Right lobe of liver (tissue), 6 donors: ENCODE data around the gene CDH2. TPM values are rescaled to one million over a fixed set of nuclear protein-coding genes. Genes with fewer than 3 reads are reported as not detected.

Experiments
- ATAC-seq, 4 donors: fragments of 200-7000 bp; cut with Tn5 transposase; one replicate each; pipeline ENCODE4 v1.9.1; 2020; ENCODE audit warnings: mild to moderate bottlenecking in 4 of 4, moderate library complexity in 4 of 4
- DNase-seq, 3 donors: peaks; one replicate each; pipeline ENCODE4 v3.0.0-alpha.2; 2020
- H3K27ac ChIP-seq, 3 donors: fragments of 200-600 bp; one replicate each; pipeline ENCODE4 v1.8.0; 2022
- H3K27me3 ChIP-seq, 2 donors: fragments of 200-600 bp; one replicate each; pipeline ENCODE4 v1.8.0; 2022
- H3K36me3 ChIP-seq, 4 donors: fragments of 200-600 bp; sonication (generic) in 1 of 4; one replicate each; pipeline versions ENCODE4 v1.5.1 to v1.8.0; 2017 to 2022; ENCODE audit warnings: control low read depth in 1 of 4
- H3K4me1 ChIP-seq, 4 donors: fragments of 200-600 bp; sonication (generic) in 1 of 4; one replicate each; pipeline versions ENCODE4 v1.5.1 to v1.8.0; 2017 to 2022; ENCODE audit warnings: control low read depth in 1 of 4
- H3K4me3 ChIP-seq, 3 donors: fragments of 200-600 bp; one replicate each; pipeline ENCODE4 v1.8.0; 2022
- H3K9me3 ChIP-seq, 4 donors: fragments of 200-600 bp; sonication (generic) in 1 of 4; one replicate each; pipeline versions ENCODE4 v1.5.1 to v1.8.0; 2017 to 2022; ENCODE audit warnings: control low read depth in 1 of 4
- POLR2A ChIP-seq: fragments of 450-650 bp; IDR thresholded peaks from one replicate; pipeline ENCODE4 v1.6.1; 2017; ENCODE audit warnings: antibody characterized with exemption, mild to moderate bottlenecking
- WGBS: methylation state at CpG from one replicate; pipeline ENCODE4 v1.1.6; 2018; ENCODE audit warnings: low coverage, low lambda C conversion rate; ENCODE audit not compliant: insufficient coverage; ENCODE audit errors: missing lambda C conversion rate; 5-methylcytosine and 5-hydroxymethylcytosine counted together
- intact Hi-C, 2 donors: fragments of 100-400 bp; cut with DNase I; formaldehyde crosslinking; loops; one replicate each; pipeline versions ENCODE4 v1.11.2 to v1.14.1; 2022
- total RNA-seq, 6 experiments: library from RNA; depleted of rRNA in 2 of 6; stranded (reverse); fragments of >200 nt in 2 of 6; fragmentation: NEBNext Ultra II Directional in 3 of 6; extraction: Animal tissue kit (Norgen Biotek cat#: 25700) in 3 of 6; gene quantifications; one replicate each; pipeline versions ENCODE4 v1.1.0 to v1.2.4, GENCODE V29; 2016 to 2023
- TF ChIP-seq, protein P1 (sequence below), 4 donors: fragments of 200-600 bp in 3 of 4; fragments of 450-650 bp in 1 of 4; IDR thresholded peaks; one replicate each; pipeline versions ENCODE4 v1.5.1 to v1.8.0; 2016 to 2022; ENCODE audit warnings: antibody characterized with exemption in 4 of 4, mild to moderate bottlenecking in 2 of 4
- donor health status: DM: no; HTN: yes; CAD: no.
- donor health status: DM: no; HTN: no; CAD: no.
- donor health status: DM: no; HTN: no; CAD: no.
- donor health status: DM: no; HTN: yes; CAD: no.
- donor health status: DM: no; HTN: yes; CAD: no.

Gene CDH2
- total RNA-seq, 6 experiments from 2014 or later, result 32.3 to 46.8 (median 35.8) TPM

DNA sequence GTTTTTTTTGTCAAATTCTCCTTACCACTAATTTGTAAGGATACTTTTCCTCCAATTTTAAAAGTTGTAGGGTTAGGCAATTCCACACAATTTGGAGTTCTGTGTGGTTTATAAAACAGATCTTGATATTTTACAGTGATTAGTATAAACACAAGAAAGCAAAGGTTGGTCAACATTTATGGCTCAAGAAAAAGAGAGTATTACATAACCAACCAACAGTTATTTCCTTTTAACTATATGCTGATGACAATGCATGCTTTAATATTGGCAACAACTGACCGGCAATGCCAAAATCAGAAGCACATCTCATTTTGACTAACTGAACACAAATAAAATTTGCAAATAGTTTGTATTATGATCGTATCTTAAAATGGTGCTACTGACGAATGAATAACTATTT is 137.2 kb downstream of the CDH2 start:
- H3K4me1 ChIP-seq, result peaks cover 0 to 21% (median 3%) of the 10 kb centered on the region in 4 donors
- intact Hi-C loops, result no loop called here

DNA sequence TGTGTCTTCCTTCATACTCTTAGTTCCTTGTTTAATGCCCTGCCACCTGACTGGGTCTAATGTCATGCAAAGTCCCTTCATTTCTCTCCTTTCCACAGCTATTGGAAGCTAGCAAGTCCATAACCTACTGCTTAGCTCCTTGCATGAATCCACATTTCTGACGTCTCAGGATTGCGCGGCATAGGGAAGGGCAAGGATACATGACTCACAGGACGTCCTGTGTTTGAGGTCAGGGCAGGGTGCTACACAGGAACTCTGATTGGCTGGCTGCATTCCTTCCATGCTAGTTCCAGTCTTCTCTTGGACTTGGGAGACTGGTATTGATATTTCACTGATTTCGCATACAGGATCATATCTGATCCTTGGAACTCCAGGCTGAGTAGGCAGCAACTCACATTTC is 137.9 kb downstream of the CDH2 start:
- intact Hi-C loops, result no loop called here
- ATAC-seq (peak; percentile 18 to 78 (median 49)), DNase-seq (no peak)
- Histone ChIP-seq H3K9me3 (no peaks in the 10 kb centered on the region), H3K36me3 (no peaks in the 10 kb centered on the region), H3K4me3 (no peak overlapping the region), H3K27ac (no peak overlapping the region), H3K27me3 (no peaks in the 10 kb centered on the region), H3K4me1 (peaks cover 0 to 18% (median under 1%) of the 10 kb centered on the region in 4 donors)
- WGBS, result 60% methylated on average over 5 of the region's 5 CpGs
- TF ChIP-seq, protein P1, sequence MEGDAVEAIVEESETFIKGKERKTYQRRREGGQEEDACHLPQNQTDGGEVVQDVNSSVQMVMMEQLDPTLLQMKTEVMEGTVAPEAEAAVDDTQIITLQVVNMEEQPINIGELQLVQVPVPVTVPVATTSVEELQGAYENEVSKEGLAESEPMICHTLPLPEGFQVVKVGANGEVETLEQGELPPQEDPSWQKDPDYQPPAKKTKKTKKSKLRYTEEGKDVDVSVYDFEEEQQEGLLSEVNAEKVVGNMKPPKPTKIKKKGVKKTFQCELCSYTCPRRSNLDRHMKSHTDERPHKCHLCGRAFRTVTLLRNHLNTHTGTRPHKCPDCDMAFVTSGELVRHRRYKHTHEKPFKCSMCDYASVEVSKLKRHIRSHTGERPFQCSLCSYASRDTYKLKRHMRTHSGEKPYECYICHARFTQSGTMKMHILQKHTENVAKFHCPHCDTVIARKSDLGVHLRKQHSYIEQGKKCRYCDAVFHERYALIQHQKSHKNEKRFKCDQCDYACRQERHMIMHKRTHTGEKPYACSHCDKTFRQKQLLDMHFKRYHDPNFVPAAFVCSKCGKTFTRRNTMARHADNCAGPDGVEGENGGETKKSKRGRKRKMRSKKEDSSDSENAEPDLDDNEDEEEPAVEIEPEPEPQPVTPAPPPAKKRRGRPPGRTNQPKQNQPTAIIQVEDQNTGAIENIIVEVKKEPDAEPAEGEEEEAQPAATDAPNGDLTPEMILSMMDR (IDR thresholded peaks at IDR 0.05), result no peak
- TF ChIP-seq POLR2A, result no peak

More for the DNA sequence above, 137.2 kb downstream of the CDH2 start:
- no peaks in the 10 kb centered on the region for H3K27me3 ChIP-seq
- ATAC-seq (no peak), DNase-seq (no peak)
- H3K4me3 ChIP-seq, result no peak overlapping the region
- H3K36me3 ChIP-seq, result no peaks in the 10 kb centered on the region
- no peak for TF ChIP-seq POLR2A
- TF ChIP-seq, protein P1 (IDR thresholded peaks at IDR 0.05), result no peak
- 34% methylated on average over 3 of the region's 3 CpGs for WGBS
- H3K27ac ChIP-seq, result no peak overlapping the region
- no peaks in the 10 kb centered on the region for H3K9me3 ChIP-seq

DNA sequence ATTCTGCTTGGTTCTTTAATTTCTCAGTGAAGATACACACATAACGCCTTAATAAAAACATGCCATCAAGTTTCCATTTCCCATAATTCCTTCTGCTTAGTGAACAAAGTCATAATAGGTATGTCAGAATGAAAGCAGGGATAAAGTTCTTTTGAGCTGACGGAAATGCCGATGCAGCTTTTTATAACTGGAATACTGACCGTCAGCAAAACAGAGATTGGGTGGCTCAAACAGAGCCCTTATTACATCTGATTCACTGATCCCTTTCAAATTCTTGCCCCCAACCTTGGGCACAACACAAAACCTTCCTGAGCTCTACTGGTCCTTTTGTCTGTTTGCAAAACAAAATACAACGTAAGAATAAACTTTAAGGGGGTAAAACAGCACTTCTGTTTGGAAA is 140.4 kb downstream of the CDH2 start:
- H3K36me3 ChIP-seq, result no peaks in the 10 kb centered on the region
- DNase-seq, result no peak
- TF ChIP-seq, protein P1 (IDR thresholded peaks at IDR 0.05), result no peak
- no peak for TF ChIP-seq POLR2A
- H3K9me3 ChIP-seq, result no peaks in the 10 kb centered on the region
- intact Hi-C loops, result no loop called here
- peak overlapping the region in 1 of 3 donors; percentile 16 for H3K4me3 ChIP-seq
- H3K4me1 ChIP-seq, result peaks cover 0 to 13% (median 0%) of the 10 kb centered on the region in 4 donors
- no peaks in the 10 kb centered on the region for H3K27me3 ChIP-seq
- WGBS, result 21% methylated on average over 5 of the region's 5 CpGs
- H3K27ac ChIP-seq, result peak overlapping the region in 2 of 3 donors; percentile 14 to 17
- ATAC-seq, result peak; percentile 70 to 80 (median 77)

DNA sequence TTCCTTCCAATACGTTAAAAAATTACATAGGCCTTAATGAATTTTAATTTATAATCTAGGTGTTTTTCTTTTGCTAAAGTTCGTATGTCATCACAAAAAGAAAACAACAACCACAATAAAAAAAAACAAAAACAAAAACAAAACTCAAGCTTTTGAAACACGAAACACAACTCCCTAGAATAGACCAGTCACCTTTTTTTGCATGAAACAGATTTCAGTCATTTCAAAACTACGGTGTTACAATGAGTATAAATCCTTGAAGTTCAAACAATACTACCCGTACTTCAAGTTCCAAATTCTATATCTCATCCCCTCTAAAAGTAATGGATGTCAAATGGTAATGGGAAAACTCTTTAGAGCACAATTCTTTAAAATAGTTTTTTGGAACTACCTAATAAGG is 142.4 kb downstream of the CDH2 start:
- 77% methylated on average over 5 of the region's 5 CpGs for WGBS

More for the DNA sequence above, 142.4 kb downstream of the CDH2 start:
- peaks cover 0 to 13% (median 0%) of the 10 kb centered on the region in 4 donors for H3K4me1 ChIP-seq
- no peaks in the 10 kb centered on the region for H3K36me3 ChIP-seq
- TF ChIP-seq, protein P1 (IDR thresholded peaks at IDR 0.05), result no peak
- no peak for TF ChIP-seq POLR2A
- no peak overlapping the region for H3K27ac ChIP-seq
- no peak overlapping the region for H3K4me3 ChIP-seq
- H3K27me3 ChIP-seq, result no peaks in the 10 kb centered on the region
- intact Hi-C loops, result no loop called here
- ATAC-seq (no peak), DNase-seq (no peak)
- H3K9me3 ChIP-seq, result no peaks in the 10 kb centered on the region
